ENCODE data around the gene LRRC56.

LRRC56 gene, protein sequence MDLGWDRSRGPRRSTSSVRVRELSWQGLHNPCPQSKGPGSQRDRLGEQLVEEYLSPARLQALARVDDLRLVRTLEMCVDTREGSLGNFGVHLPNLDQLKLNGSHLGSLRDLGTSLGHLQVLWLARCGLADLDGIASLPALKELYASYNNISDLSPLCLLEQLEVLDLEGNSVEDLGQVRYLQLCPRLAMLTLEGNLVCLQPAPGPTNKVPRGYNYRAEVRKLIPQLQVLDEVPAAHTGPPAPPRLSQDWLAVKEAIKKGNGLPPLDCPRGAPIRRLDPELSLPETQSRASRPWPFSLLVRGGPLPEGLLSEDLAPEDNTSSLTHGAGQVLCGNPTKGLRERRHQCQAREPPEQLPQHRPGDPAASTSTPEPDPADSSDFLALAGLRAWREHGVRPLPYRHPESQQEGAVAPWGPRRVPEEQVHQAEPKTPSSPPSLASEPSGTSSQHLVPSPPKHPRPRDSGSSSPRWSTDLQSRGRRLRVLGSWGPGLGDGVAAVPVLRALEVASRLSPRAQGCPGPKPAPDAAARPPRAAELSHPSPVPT
- total RNA-seq, result 0.11 to 3.0 (median 0.27) reads per million in 17 experiments

DNA sequence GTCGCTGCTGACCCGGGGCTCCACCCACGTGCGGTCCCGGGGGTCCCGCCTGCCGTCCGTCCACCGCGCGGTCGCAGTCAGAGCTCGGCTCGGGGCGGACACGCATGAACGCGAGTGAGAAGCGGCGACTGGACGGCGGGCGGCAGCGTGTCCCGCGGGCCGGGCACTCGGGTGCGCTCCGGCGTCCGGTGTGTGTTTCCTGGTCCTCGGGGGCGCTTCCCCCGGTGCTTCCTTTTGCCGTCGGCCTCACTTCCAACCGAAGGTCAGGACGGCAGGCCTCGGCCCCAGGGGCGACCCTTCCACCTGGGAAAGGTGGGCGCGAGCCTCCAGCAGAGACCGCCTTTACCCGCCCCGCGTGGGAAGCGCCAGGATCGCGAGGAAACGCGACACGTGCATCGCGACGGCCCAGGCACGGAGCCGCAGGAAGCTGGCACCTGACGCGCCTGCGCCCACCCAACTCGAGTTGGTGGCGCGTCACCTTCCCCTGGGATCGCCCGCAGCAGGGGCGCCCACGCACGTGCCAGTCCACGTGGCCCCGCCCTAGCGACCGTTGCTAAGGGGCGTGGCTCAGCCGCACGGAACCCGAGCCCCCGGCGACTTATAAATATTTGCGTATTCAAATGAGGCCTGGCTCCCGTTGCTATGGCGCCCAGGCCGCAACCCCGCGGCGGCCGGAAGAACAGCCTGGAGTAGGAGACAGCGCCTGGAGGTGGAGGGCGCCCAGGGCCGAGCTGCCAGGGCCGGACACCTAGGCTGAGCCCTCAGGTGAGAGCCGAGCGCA lies at the start of gene LRRC56:
Gene LRRC56, plus strand, starts transcription at position 687 of the 781 bp plus-strand sequence. CDS start 3,158 bp downstream, outside the sequence.
- DNase-seq, result peak; percentile 82 to 88 (median 84)

DNA sequence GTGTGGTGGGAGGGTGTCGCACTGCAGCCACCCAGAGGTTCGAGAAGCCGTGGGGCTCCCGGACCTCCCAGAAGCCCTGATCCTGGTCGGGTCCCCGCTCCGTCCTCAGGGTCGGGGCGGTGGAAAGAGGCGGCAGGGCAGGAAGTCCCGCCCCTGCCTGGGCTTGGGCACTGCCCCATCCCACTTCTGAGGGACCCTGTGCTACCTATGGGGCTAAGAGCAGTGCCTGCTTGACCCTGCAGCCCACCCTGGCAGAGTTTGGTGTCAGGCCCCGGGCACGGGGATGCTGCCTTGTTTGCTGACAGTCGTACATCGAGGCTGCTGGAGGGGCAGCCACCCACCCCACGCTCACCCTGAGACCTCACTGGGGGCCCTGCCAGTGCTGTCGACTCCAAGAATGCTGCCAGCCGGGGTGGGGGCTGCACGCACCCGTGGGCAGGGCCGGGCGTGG lies 49.7 kb upstream of the LRRC56 start:
- no peak for DNase-seq

DNA sequence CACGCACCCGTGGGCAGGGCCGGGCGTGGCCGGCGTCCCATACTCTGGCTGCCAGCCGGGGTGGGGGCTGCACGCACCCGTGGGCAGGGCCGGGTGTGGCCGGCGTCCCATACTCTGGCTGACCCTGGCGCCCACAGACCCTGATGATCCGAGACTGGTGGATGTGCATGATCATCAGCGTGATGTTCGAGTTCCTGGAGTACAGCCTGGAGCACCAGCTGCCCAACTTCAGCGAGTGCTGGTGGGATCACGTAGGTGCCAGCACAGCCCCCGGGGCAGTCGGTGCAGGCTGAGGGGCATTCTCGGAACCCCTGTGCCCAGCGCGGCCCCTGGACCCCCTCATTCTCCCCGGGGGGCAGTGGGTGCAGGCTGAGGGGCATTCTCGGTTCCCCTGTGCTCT lies 49.3 kb upstream of the LRRC56 start:
- DNase-seq, result no peak

DNA sequence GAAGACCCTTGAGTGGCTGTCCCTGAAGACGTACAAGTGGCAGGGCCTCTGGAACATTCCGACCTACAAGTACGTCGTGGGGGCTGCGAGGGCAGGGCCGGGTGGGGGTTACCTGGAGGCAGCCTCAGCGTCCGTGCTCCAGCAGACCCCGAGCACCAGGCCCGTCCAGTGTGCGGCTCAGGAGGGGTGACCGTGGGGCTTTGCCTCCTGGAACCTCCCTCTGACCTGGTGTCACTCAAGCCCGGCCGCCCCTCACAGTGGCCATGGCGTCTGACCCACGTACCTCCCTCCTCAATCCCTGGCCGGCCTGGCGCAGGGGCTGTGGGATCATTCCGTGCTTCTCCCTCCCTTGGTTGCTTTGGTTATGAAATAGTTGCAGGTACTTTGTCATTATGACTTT lies 48.7 kb upstream of the LRRC56 start:
- no peak for DNase-seq

DNA sequence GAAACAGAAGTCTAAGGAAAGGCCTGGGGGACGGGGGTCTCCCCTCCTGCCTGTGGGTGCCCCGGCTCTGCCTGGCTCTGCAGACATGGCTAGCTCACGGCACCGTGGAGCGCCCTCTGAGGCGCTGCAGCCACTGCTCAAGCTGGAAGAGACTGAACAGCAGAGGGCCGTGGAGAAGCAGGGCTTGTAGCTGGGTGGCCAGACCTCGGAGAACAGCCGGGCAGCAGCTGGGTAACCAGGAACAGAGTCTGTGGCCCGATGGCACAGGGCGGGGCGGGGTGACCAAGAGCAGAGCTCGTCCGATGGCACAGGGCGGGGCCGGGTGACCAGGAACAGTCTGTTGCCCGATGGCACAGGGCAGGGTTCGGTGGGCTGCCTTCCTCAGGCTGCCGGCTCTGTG lies 48.3 kb upstream of the LRRC56 start:
- no peak for DNase-seq

DNA sequence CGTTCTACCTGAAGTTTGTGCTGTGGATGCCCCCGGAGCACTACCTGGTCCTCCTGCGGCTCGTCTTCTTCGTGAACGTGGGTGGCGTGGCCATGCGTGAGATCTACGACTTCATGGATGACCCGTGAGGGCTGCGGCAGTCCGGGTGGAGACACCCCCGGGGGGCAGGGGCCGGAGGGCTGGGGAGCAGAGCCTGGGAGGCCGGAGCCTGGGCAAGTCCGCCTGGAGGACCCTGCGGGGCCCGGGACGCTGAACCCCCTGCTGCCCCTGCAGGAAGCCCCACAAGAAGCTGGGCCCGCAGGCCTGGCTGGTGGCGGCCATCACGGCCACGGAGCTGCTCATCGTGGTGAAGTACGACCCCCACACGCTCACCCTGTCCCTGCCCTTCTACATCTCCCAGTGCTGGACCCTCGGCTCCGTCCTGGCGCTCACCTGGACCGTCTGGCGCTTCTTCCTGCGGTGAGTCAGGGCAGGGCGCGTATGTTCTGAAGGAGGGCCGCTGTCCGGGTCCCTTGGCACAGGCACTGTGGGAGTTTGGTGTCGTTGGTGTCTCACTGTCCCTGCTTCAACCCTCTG lies 47.6 kb upstream of the LRRC56 start:
- DNase-seq, result no peak

DNA sequence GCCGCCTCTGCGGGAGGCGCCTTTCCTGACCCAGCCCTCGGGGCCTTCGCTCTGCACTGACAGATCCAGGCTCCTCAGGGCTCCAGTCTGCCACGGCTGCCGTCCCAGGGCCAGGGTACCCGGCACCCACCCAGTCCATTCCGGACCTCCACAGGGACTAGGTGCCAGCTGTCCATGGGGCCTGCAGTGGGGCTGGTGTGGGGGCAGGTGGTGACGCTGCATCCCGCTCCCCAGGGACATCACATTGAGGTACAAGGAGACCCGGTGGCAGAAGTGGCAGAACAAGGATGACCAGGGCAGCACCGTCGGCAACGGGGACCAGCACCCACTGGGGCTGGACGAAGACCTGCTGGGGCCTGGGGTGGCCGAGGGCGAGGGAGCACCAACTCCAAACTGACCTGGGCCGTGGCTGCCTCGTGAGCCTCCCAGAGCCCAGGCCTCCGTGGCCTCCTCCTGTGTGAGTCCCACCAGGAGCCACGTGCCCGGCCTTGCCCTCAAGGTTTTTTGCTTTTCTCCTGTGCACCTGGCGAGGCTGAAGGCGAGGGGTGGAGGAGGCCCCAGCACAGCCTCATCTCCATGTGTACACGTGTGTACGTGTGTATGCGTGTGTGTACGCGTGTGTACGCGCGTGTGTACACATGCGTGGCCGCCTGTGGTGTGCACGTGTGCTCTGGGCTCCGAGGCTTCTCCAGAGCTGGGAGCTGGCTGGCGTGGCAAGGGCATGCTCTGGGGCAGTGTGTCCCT lies 47.0 kb upstream of the LRRC56 start:
- DNase-seq, result no peak

DNA sequence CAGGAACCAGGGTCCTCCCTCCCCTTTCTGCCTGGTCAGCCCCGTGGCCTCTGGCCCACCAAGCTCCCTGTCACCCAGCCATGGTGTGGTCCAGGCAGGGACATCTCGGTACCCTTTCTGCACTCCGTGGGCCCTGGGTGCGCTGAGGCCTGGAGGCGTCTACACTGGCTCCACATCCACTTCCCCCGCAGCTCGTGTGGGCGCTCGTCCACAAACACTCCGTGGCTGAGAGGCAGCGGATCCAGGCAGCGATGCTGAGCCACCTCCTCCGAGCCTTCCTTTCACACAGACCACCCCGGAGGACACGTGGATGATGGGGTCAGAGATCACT lies 46.4 kb upstream of the LRRC56 start:
- DNase-seq, result no peak

DNA sequence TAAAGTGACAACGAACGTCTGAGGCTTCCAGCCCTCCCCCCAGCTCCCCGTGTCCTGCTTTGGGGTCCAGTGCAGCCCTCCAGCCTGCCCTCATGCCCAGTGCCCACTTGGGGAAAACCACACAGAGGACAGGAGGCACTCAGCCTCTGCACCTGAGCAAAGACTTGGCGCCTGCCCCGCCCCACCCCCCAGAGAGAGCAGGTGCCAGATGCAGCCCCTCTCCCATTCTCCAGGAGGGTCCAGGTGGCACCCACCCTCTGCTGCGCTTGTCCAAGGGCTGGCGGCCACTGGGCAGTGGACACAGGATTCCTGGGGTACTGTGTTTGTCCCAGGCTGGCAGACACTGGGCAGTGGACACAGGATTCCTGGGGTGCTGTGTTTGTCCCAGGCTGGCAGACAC lies 46.0 kb upstream of the LRRC56 start:
- DNase-seq, result no peak

DNA sequence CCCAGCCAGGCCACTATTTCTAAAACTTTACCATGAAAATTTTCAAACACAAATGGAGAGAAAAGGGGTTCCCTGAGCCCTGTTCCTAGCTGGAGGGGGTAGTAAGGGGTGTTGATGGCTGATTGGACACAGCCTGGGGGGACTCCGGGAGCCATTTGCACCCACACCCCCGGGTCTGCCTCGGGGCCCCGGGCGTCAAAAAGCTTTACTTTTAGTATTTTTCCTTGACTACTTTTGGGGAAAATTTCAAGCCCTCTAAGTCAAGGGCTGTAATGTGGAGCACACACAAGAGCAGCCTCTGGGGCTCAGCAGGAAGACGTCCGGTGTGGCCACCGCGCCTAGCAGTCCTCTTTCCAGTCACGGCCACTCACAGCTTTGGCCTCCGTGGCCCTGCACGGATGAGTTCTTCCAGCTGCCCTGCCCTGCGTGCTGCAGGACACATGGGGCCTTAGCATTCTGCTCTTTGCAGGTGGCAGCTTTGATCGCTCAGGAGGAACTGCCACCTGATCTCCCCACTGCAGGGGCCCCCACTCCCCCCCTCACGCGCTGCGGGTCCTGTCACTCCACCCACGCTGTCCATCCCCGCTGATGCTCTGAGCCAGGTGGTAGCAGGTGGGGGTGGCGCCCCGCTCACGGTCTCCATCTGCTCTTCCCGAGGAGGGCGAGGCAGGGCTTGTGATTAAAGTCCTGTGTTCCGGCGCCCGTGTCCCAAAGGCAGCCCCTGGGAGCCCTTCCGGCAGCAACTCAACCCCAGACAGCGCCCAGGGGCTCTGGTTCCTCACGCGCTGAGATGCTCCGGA lies 44.7 kb upstream of the LRRC56 start:
- no peak for DNase-seq

DNA sequence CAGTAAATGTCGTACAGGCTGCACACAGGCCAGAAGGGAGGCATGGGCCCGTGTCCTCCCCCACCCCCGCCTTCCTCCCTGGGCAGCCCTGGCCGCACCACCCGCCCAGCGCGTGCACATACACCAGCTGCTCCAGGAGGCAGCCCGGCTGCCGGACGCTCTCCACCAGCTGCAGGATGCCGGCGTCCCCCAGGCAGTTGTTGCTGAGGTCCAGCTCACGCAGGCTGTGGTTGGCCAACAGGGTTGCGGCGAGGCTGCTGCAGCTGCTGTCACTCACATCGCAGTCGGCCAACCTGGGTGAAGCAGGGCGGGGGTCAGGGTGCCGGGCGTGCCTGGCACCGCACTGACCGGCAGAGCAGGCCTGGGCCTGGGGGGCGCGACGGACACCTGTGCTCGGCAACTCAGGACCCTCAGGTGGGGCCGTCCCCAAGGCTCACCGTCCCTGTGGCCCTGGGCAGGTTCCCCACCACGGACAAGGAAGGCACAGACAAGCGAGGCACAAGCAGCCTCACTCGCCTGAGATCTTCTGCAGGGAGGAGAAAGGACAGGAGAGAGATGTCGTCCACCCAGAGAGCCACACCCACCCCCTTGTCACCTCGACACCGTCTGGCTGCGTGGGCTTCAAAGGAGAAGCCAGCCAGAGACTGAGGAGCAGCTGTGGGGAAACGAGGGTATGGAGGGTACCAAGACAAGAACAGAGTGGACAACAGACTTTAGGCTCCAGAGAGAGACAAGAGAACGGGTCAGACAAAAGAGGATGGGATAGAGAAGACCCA lies 42.4 kb upstream of the LRRC56 start:
- DNase-seq, result no peak

DNA sequence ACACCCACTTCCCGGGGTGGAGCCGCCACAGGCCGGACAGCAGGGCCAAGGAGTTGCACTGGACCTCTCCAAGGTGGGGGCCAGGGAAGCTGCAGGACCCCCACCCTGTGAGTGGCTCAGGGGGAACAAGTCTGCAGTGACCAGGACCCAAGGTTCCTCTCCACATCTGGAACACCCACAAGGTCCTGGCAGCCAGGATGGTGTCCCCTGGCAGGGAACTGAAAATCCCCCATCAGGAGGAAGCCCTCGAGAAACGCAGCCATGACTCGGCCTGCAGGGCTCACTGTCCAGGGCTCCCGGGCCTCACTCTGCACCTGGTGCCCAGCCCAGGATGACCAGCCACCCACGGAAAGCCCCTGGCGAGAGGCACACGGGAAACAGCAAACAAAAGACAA lies 41.8 kb upstream of the LRRC56 start:
- DNase-seq, result no peak

DNA sequence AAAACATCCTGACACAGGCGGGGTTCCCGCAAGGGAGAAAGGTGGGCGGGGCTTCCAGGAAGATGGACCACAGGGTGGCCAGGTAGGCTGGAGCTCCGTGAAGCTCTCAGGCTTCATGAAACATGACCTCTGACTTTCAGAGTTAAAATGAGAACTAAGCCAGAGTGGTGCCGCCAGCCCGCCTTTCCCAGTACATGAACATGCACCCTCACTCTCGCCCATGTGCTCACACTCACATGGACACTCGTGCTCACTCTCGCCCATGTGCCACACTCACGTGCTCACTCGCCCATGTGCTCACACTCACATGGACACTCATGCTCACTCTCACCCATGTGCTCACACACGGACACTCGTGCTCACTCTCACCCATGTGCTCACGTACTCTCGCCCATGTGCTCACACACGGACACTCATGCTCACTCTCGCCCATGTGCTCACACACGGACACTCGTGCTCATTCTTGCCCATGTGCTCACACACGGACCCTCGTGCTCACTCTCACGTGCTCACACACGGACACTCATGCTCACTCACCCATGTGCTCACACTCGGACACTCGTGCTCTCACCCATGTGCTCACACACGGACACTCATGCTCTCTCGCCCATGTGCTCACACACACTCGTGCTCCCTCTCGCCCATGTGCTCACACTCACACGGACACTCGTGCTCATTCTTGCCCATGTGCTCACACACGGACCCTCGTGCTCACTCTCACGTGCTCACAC lies 40.3 kb upstream of the LRRC56 start:
- no peak for DNase-seq

DNA sequence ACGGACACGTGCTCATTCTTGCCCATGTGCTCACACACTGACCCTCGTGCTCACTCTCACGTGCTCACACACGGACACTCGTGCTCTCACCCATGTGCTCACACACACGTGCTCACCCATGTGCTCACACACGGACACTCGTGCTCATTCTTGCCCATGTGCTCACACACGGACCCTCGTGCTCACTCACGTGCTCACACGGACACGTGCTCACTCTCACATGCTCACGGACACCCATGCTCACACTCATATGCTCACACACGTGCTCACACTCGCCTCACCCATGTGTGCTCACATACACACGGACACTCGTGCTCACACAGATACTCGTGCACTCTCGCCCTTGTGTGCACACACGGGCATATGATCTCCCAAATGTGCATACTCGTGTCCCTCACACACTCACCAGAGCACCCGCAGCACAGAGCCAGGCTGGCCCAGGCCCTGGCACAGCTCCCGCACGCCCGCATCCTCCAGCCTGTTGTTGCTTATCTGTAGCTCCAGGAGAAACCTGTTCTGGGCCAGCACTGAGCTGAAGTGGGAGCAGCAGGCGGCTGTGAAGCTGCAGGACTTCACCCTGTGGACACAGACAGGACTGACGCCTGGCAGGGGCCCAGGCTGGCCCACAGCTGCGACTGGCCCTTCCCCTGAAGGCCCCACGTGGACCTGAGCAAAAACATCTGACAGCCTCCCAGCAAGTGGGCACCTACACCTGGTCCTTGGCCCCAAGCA lies 39.6 kb upstream of the LRRC56 start:
- DNase-seq, result no peak

DNA sequence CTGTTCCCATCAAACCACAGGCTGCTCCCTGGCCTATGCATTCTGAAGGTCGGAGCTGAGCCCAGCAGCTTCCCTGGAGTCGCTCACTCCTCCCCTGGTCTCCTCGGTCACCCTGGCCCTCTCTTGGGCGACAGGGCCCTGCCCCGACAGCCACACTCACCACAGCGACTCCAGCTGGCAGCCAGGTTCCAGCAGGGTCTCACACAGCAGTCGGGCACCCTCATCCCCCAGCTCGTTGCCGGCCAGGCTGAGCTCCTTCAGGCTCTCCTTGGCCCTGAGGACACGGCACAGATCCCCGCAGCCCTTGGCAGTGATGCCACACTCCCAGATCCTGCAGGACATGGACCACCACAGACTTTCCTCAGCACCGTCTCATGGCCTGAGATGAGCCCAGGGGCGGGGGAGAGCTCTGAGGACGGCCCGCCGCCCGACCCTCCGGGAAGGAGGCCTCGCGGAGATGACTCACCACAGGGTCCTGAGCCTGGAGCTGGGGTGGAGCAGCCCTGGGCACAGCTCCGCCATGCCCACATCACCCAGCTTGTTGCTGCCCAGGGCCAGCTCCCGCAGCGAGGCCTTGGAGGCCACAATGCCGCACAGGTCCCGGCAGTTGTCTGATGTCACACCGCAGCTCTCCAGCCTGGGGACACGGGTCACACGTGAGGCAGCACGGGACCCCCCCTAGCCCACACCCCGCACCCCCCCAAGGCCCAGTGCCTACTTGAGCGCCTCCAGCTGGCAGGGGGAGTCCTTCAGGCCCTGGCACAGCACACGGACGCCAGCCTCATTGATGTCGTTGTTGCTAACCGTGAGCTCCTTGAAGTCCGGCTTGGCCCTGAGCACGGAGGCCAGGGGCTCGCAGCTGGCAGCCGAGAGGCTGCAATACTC lies 38.8 kb upstream of the LRRC56 start:
- DNase-seq, result no peak

DNA sequence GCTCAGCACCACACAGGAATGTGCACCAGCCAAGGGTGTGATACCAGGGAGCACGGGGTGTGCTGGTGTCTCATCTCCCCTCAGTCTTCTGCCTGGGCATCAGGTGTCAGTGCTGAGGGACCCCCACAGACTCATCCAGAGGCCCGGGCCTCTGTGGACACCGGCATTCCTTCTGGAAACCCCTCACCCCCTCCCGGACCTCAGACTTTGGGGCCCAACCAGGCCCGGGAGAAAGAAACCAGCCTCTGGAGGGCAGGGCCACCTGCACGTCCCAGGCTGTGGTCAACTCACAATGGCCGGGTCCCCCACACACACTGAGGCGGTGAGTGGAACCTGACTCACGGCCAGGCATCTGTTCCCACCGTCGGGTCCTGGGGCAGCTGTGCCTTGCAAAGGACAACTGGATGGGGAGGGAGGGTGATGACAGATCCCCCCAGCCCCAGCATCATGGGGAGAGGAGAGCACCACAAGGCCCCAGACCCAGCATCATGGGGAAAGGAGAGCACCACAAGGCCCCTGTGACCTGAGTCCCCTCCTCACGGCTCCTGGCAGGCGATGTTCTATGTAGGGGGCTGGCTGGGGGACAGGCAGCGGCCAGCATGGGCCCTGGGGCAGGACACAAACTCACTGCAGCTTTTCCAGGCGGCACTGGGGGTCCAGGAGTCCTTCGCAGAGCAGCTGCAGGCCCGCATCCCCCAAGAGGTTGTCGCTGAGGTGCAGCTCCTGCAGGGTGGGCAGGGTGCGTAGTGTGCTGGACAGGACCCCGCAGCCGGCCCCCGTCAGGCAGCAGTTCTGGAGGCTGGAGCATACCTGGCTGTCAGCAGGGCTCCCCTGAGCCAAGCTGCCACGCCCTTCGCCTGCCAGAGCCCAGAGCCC lies 37.9 kb upstream of the LRRC56 start:
- DNase-seq, result no peak

DNA sequence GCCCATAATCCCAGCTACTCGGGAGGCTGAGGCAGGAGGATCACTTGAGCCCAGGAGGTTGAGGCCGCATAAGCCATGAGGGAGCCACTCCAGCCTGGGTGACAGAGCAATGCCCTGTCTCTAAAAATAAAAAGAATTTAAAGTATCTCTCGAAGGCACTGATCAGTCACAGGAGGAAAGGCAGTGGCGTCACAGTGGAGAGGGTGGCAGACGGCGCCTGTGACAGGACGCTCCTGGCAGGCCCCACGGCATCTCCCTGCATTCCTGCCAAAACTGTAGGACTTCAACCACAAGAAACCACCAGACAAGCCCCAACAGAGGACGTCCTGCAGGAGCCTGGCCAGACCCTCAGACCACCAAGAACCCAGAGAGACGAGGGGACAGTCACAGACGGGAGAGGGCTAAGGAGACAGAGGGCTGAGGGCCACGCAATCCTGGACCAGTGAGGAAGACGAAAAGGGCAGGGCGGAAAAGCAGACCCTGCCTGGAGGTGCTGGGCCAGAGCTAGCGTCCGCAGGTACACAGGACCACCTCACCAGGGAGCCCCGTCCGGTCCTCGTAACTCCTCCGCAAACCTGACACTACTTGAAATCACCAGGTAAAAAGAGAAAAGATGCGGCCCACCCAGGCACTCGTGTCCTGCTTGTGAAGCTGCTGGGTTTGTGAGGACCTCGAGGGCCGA lies 36.2 kb upstream of the LRRC56 start:
- DNase-seq, result no peak
